H9 (cell line): Measurements from ENCODE around the gene FGD5. TPM values are rescaled to one million over a fixed set of nuclear protein-coding genes. Genes with fewer than 3 reads are reported as not detected.

ENCODE experiments used
- DNase-seq: peaks from one replicate; pipeline ENCODE4 v3.0.0-alpha.2; 2017
- H2AFZ ChIP-seq: one replicate; pipeline ENCODE4 v1.6.1; 2013; ENCODE audit warnings: mild to moderate bottlenecking, low read length, control low read depth, moderate library complexity
- H2AK5ac ChIP-seq: 2 replicates; pipeline ENCODE4 v1.6.1; 2013; ENCODE audit warnings: low read length, control low read depth, mixed read lengths; ENCODE audit not compliant: insufficient read length
- H2BK120ac ChIP-seq: one replicate; pipeline ENCODE4 v1.6.1; 2013; ENCODE audit warnings: low read depth, mild to moderate bottlenecking, low read length, control low read depth, inconsistent platforms; ENCODE audit not compliant: poor library complexity, severe bottlenecking
- H2BK12ac ChIP-seq: 2 replicates; pipeline ENCODE4 v1.6.1; 2013; ENCODE audit warnings: low read length, control low read depth, mixed read lengths, low read depth; ENCODE audit not compliant: insufficient read length
- H2BK15ac ChIP-seq: 2 replicates; pipeline ENCODE4 v1.6.1; 2013; ENCODE audit warnings: low read depth, low read length, control low read depth
- H2BK20ac ChIP-seq: one replicate; pipeline ENCODE4 v1.6.1; 2013; ENCODE audit warnings: low read depth, mild to moderate bottlenecking, low read length, control low read depth, inconsistent platforms; ENCODE audit not compliant: poor library complexity, severe bottlenecking
- H2BK5ac ChIP-seq: 2 replicates; pipeline ENCODE4 v1.6.1; 2013; ENCODE audit warnings: low read length, control low read depth, mixed read lengths; ENCODE audit not compliant: insufficient read length
- H3K14ac ChIP-seq: 2 replicates; pipeline ENCODE4 v1.6.1; 2013; ENCODE audit warnings: low read length, control low read depth; ENCODE audit not compliant: insufficient read depth
- H3K18ac ChIP-seq: 2 replicates; pipeline ENCODE4 v1.6.1; 2013; ENCODE audit warnings: low read depth, mild to moderate bottlenecking, mixed read lengths, low read length, control low read depth; ENCODE audit not compliant: insufficient read length
- H3K23ac ChIP-seq: 2 replicates; pipeline ENCODE4 v1.6.1; 2013; ENCODE audit warnings: low read length, control low read depth, mixed read lengths, low read depth; ENCODE audit not compliant: insufficient read length
- H3K23me2 ChIP-seq: 2 replicates; pipeline ENCODE4 v1.6.1; 2013; ENCODE audit warnings: low read depth, mild to moderate bottlenecking, mixed read lengths, low read length, control low read depth; ENCODE audit not compliant: insufficient read length, poor library complexity, severe bottlenecking
- H3K27ac ChIP-seq: 2 replicates; pipeline ENCODE4 v1.5.1; 2013; ENCODE audit warnings: low read length, control low read depth, mixed read lengths, low read depth; ENCODE audit not compliant: insufficient read length
- H3K27me3 ChIP-seq: 2 replicates; pipeline ENCODE4 v1.6.1; 2013; ENCODE audit warnings: low read length, control low read depth, inconsistent platforms; ENCODE audit not compliant: insufficient read depth
- H3K4ac ChIP-seq: 2 replicates; pipeline ENCODE4 v1.6.1; 2013; ENCODE audit warnings: low read depth, mild to moderate bottlenecking, control low read depth, inconsistent platforms, low read length, moderate library complexity
- H3K4me1 ChIP-seq: 2 replicates; pipeline ENCODE4 v1.6.1; 2013; ENCODE audit warnings: low read length, control low read depth, inconsistent platforms; ENCODE audit not compliant: insufficient read depth
- H3K4me2 ChIP-seq: 2 replicates; pipeline ENCODE4 v1.6.1; 2013; ENCODE audit warnings: low read length, control low read depth, mixed read lengths; ENCODE audit not compliant: insufficient read length, insufficient read depth
- H3K56ac ChIP-seq: 2 replicates; pipeline ENCODE4 v1.6.1; 2013; ENCODE audit warnings: low read depth, mild to moderate bottlenecking, mixed read lengths, low read length, control low read depth; ENCODE audit not compliant: insufficient read length
- H3K79me1 ChIP-seq: 2 replicates; pipeline ENCODE4 v1.6.1; 2013; ENCODE audit warnings: low read depth, mild to moderate bottlenecking, moderate library complexity, low read length, control low read depth, inconsistent platforms; ENCODE audit not compliant: insufficient read depth, poor library complexity, severe bottlenecking
- H3K79me2 ChIP-seq: 2 replicates; pipeline ENCODE4 v1.6.1; 2013; ENCODE audit warnings: low read length, control low read depth, inconsistent platforms; ENCODE audit not compliant: insufficient read depth
- H3K9ac ChIP-seq: 2 replicates; pipeline ENCODE4 v1.6.1; 2013; ENCODE audit warnings: low read length, control low read depth, mixed read lengths; ENCODE audit not compliant: insufficient read length; ENCODE audit errors: extremely low read depth
- H3K9me3 ChIP-seq: one replicate; pipeline ENCODE4 v1.6.1; 2013; ENCODE audit warnings: low read depth, low read length, inconsistent platforms; ENCODE audit not compliant: control insufficient read depth
- H3T11ph ChIP-seq: one replicate; pipeline ENCODE4 v1.6.1; 2013; ENCODE audit warnings: mild to moderate bottlenecking, low read length, control low read depth, inconsistent platforms
- H4K20me1 ChIP-seq: one replicate; pipeline ENCODE4 v1.6.1; 2013; ENCODE audit not compliant: control insufficient read depth, insufficient read length, insufficient read depth
- H4K5ac ChIP-seq: 2 replicates; pipeline ENCODE4 v1.6.1; 2013; ENCODE audit warnings: low read depth, mild to moderate bottlenecking, mixed read lengths, low read length, control low read depth; ENCODE audit not compliant: insufficient read length
- H4K8ac ChIP-seq: replicated peaks from 2 replicates; pipeline ENCODE4 v1.6.1; 2013; ENCODE audit warnings: low read length, control low read depth, mixed read lengths, low read depth; ENCODE audit not compliant: insufficient read length
- H4K91ac ChIP-seq: 2 replicates; pipeline ENCODE4 v1.6.1; 2013; ENCODE audit warnings: low read depth, mild to moderate bottlenecking, moderate library complexity, mixed read lengths, low read length, control low read depth; ENCODE audit not compliant: insufficient read length
- H3K27ac Mint-ChIP-seq, 3 experiments: 2 replicates in 2 of 3; 3 replicates in 1 of 3; pipeline ENCODE4 v1.8.0; 2020 to 2021; ENCODE audit warnings: mixed read lengths in 3 of 3, mild to moderate bottlenecking in 1 of 3, moderate library complexity in 1 of 3
- H3K27me3 Mint-ChIP-seq: 2 replicates; pipeline ENCODE4 v1.8.0; 2021; ENCODE audit warnings: low read depth, mild to moderate bottlenecking, moderate library complexity, mixed read lengths
- H3K36me3 Mint-ChIP-seq, 3 experiments: 2 replicates in 2 of 3; 3 replicates in 1 of 3; pipeline ENCODE4 v1.8.0; 2020 to 2021; ENCODE audit warnings: low read depth in 3 of 3, mixed read lengths in 3 of 3; ENCODE audit not compliant: insufficient read depth in 1 of 3
- H3K4me1 Mint-ChIP-seq, 2 experiments: 2 replicates each; pipeline ENCODE4 v1.8.0; 2020; ENCODE audit warnings: mixed read lengths in 2 of 2
- H3K4me3 Mint-ChIP-seq, 2 experiments: 2 replicates in 1 of 2; 3 replicates in 1 of 2; pipeline ENCODE4 v1.8.0; 2020 to 2021; ENCODE audit warnings: mild to moderate bottlenecking in 2 of 2, mixed read lengths in 2 of 2, moderate library complexity in 1 of 2
- H3K9me3 Mint-ChIP-seq, 2 experiments: 2 replicates in 1 of 2; 3 replicates in 1 of 2; pipeline ENCODE4 v1.8.0; 2020; ENCODE audit warnings: mild to moderate bottlenecking in 2 of 2, mixed read lengths in 2 of 2, moderate library complexity in 1 of 2
- CTCF ChIP-seq: fragments of 200-600 bp; sonication (generic); conservative IDR thresholded peaks from 3 replicates; pipeline ENCODE4 v1.8.0; 2021; ENCODE audit warnings: antibody characterized with exemption, mild to moderate bottlenecking
- WGBS: extraction: QIAGEN DNeasy Blood & Tissue Kit; methylation state at CpG from one replicate; pipeline ENCODE4 v1.1.7; 2013; ENCODE audit warnings: missing lambda C conversion rate, low lambda C conversion rate, mixed read lengths; ENCODE audit not compliant: insufficient read length; ENCODE audit errors: extremely low coverage; 5-methylcytosine and 5-hydroxymethylcytosine counted together
- total RNA-seq: library from RNA; stranded (reverse); gene quantifications from 2 replicates; pipeline ENCODE4 v1.2.1, GENCODE V29; 2021

The FGD5 gene
- total RNA-seq, 1 experiment from 2014 or later, result 7.8 TPM

GRCh38 chr3:14798231-14798630 lies 20.5 kb upstream of the FGD5 start:
- no peak overlapping the region for H4K91ac ChIP-seq
- no peak overlapping the region for H4K8ac ChIP-seq
- no peak overlapping the region for H3K27ac Mint-ChIP-seq
- no peak overlapping the region for H3K56ac ChIP-seq
- no peak overlapping the region for H2BK15ac ChIP-seq
- H3K18ac ChIP-seq, result no peak overlapping the region
- no peak overlapping the region for H2AK5ac ChIP-seq
- no peaks in the 10 kb centered on the region for H3K9me3 Mint-ChIP-seq
- no peak overlapping the region for H3K23ac ChIP-seq
- H3K27me3 Mint-ChIP-seq, result peaks cover 7% of the 10 kb centered on the region
- no peak for TF ChIP-seq CTCF
- H2BK20ac ChIP-seq, result no peak overlapping the region
- H2BK120ac ChIP-seq, result no peak overlapping the region
- H3T11ph ChIP-seq, result no peak overlapping the region
- no peak overlapping the region for H3K4ac ChIP-seq
- no peaks in the 10 kb centered on the region for H3K9me3 ChIP-seq
- H3K4me2 ChIP-seq, result no peak overlapping the region
- H3K79me2 ChIP-seq, result no peaks in the 10 kb centered on the region
- no peaks in the 10 kb centered on the region for H4K20me1 ChIP-seq
- no peak overlapping the region for H3K4me3 Mint-ChIP-seq
- no peaks in the 10 kb centered on the region for H3K27me3 ChIP-seq
- no peak overlapping the region for H4K5ac ChIP-seq
- no peaks in the 10 kb centered on the region for H3K23me2 ChIP-seq
- DNase-seq, result no peak
- H3K4me1 ChIP-seq, result no peaks in the 10 kb centered on the region
- no peaks in the 10 kb centered on the region for H3K79me1 ChIP-seq
- H3K27ac ChIP-seq, result no peak overlapping the region
- H2BK12ac ChIP-seq, result no peak overlapping the region
- H3K4me1 Mint-ChIP-seq, result peaks cover 0 to 36% of the 10 kb centered on the region in 2 experiments; a peak in 2 of 4 replicates
- no peak overlapping the region for H2AFZ ChIP-seq
- H3K14ac ChIP-seq, result no peak overlapping the region
- H2BK5ac ChIP-seq, result no peak overlapping the region
- no peaks in the 10 kb centered on the region for H3K36me3 Mint-ChIP-seq
- no CpG with 5 or more reads among the region's 6 CpGs for WGBS
- no peak overlapping the region for H3K9ac ChIP-seq
